Measurements from ENCODE around the gene IFFO2.

The IFFO2 gene

GRCh38 chr1:18919197-18919905 lies 37.1 kb downstream of the IFFO2 start:
- no peak for DNase-seq (ENCODE audit: low spot score)

- DNase-seq (ENCODE audit: low spot score) = no peak
Measured at GRCh38 chr1:18918417-18918816, 38.1 kb downstream of the IFFO2 start.

GRCh38 chr1:18917071-18917799 lies 39.2 kb downstream of the IFFO2 start:
- DNase-seq (ENCODE audit: low spot score) = no peak

GRCh38 chr1:18915341-18915740 lies 41.1 kb downstream of the IFFO2 start:
- no peak for DNase-seq (ENCODE audit: low spot score)

- DNase-seq (ENCODE audit: low spot score) = peak; percentile 93
Measured at GRCh38 chr1:18913065-18913835, 43.2 kb downstream of the IFFO2 start.

- DNase-seq (ENCODE audit: low spot score) = no peak
Measured at GRCh38 chr1:18912550-18912949, 43.9 kb downstream of the IFFO2 start.

- no peak for DNase-seq (ENCODE audit: low spot score)
Measured at GRCh38 chr1:18908911-18909771, 47.3 kb downstream of the IFFO2 start.

- no peak for DNase-seq (ENCODE audit: low spot score)
Measured at GRCh38 chr1:18907917-18908845, 48.3 kb downstream of the IFFO2 start.

GRCh38 chr1:18907021-18907916 lies 49.2 kb downstream of the IFFO2 start:
- DNase-seq (ENCODE audit: low spot score) = peak; percentile 68

GRCh38 chr1:18903291-18903756 lies 53.2 kb downstream of the IFFO2 start:
- no peak for DNase-seq (ENCODE audit: low spot score)

- DNase-seq (ENCODE audit: low spot score) = peak; percentile 99
Measured at GRCh38 chr1:18902523-18903290, 53.8 kb downstream of the IFFO2 start, which contains the start of gene ALDH4A1. ALDH4A1 (minus strand) TSS chr1:18902555; CDS start chr1:18902523, 32 bp downstream.

- peak; percentile 38 for DNase-seq (ENCODE audit: low spot score)
Measured at GRCh38 chr1:18901952-18902522, 54.4 kb downstream of the IFFO2 start.

GRCh38 chr1:18901147-18901951 lies 55.1 kb downstream of the IFFO2 start:
- DNase-seq (ENCODE audit: low spot score) = no peak

- DNase-seq (ENCODE audit: low spot score) = no peak
Measured at GRCh38 chr1:18900303-18900841, 56.1 kb downstream of the IFFO2 start.

- DNase-seq (ENCODE audit: low spot score) = no peak
Measured at GRCh38 chr1:18899363-18900049, 57.0 kb downstream of the IFFO2 start.

- DNase-seq (ENCODE audit: low spot score) = no peak
Measured at GRCh38 chr1:18898567-18898966, 57.9 kb downstream of the IFFO2 start.

- DNase-seq (ENCODE audit: low spot score) = no peak
Measured at GRCh38 chr1:18895317-18895716, 61.2 kb downstream of the IFFO2 start.
